ENCODE measurements around the gene TMPRSS7.

DNA sequence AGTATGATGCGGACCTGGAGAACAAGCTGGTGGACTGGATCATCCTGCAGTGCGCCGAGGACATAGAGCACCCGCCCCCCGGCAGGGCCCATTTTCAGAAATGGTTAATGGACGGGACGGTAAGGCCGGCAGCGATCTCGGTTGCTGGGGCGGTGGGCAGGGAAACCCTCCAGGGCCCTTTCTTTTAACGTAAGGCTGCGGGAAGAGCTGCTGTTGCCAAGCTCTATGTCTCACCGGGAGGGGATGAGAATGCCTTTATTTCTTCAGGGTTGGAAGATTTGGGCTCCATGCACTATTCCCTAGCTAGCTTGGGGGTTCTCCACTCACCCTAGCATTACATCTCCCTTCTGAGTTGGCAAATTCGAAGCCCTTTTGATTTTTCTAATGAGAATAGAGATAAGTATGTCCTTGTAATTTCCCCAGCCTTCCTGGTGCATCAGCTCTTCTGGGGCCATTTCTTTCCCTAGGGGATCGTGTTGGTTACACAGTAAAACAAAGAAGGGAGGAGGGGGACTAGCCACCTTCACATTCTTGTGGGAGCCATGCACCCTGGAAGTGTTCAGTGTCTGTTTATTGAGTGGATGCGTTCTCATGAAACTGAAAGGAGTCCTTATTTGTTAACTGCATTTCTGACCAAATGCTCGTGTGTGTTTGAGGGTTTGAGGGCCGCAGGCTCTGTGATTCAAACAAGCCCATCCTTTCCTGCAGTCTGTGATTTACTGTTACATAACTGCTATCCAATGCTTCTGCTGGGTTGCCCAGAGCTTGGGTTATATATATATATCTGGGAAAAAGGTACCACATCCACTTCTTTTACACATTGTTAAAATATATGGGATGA lies 34.8 kb upstream of the TMPRSS7 start:
- TF ChIP-seq, protein P1, sequence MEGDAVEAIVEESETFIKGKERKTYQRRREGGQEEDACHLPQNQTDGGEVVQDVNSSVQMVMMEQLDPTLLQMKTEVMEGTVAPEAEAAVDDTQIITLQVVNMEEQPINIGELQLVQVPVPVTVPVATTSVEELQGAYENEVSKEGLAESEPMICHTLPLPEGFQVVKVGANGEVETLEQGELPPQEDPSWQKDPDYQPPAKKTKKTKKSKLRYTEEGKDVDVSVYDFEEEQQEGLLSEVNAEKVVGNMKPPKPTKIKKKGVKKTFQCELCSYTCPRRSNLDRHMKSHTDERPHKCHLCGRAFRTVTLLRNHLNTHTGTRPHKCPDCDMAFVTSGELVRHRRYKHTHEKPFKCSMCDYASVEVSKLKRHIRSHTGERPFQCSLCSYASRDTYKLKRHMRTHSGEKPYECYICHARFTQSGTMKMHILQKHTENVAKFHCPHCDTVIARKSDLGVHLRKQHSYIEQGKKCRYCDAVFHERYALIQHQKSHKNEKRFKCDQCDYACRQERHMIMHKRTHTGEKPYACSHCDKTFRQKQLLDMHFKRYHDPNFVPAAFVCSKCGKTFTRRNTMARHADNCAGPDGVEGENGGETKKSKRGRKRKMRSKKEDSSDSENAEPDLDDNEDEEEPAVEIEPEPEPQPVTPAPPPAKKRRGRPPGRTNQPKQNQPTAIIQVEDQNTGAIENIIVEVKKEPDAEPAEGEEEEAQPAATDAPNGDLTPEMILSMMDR (IDR thresholded peaks at IDR 0.05 in 4 of 5, conservative IDR thresholded peaks at IDR 0.05 in 1 of 5), result no peak
- no peak for TF ChIP-seq POLR2A (IDR thresholded peaks at IDR 0.05)

All from gastrocnemius medialis (tissue), 4 donors.